Liver (tissue), 9 donors: ENCODE data around the gene ZC2HC1C. TPM values are rescaled to one million over a fixed set of nuclear protein-coding genes. Genes with fewer than 3 reads are reported as not detected.

Experiments
- DNase-seq: peaks from one replicate; pipeline ENCODE4 v3.0.0-alpha.2; 2017; ENCODE audit warnings: low spot score
- H3K27ac ChIP-seq, 2 donors: one replicate each; pipeline ENCODE4 v1.7.0; 2013; ENCODE audit warnings: inconsistent platforms in 2 of 2, low read length in 2 of 2, control low read depth in 1 of 2, low read depth in 1 of 2, mild to moderate bottlenecking in 1 of 2
- H3K27me3 ChIP-seq, 4 donors: one replicate each; pipeline versions ENCODE4 v1.6.1 to v1.7.0; 2013; ENCODE audit warnings: low read length in 3 of 4, inconsistent platforms in 1 of 4, mild to moderate bottlenecking in 1 of 4, moderate library complexity in 1 of 4; ENCODE audit not compliant: control insufficient read depth in 4 of 4, insufficient read depth in 4 of 4
- H3K36me3 ChIP-seq, 4 donors: one replicate each; pipeline versions ENCODE4 v1.6.1 to v1.7.0; 2013; ENCODE audit warnings: low read length in 3 of 4, mild to moderate bottlenecking in 3 of 4, low read depth in 1 of 4, moderate library complexity in 1 of 4; ENCODE audit not compliant: control insufficient read depth in 4 of 4, insufficient read depth in 3 of 4
- H3K4me1 ChIP-seq, 4 donors: one replicate each; pipeline versions ENCODE4 v1.6.1 to v1.7.0; 2013; ENCODE audit warnings: low read length in 3 of 4, mild to moderate bottlenecking in 3 of 4, moderate library complexity in 1 of 4; ENCODE audit not compliant: control insufficient read depth in 4 of 4, insufficient read depth in 4 of 4
- H3K4me3 ChIP-seq, 3 donors: one replicate each; pipeline versions ENCODE4 v1.6.1 to v1.7.0; 2013; ENCODE audit warnings: low read length in 3 of 3, control low read depth in 1 of 3, low read depth in 1 of 3, mild to moderate bottlenecking in 1 of 3
- H3K9ac ChIP-seq, 2 donors: one replicate each; pipeline ENCODE4 v1.7.0; 2013; ENCODE audit warnings: low read length in 2 of 2, mild to moderate bottlenecking in 2 of 2, moderate library complexity in 2 of 2, control low read depth in 1 of 2, low read depth in 1 of 2
- H3K9me3 ChIP-seq, 4 donors: one replicate each; pipeline versions ENCODE4 v1.6.1 to v1.7.0; 2013; ENCODE audit warnings: low read length in 3 of 4; ENCODE audit not compliant: control insufficient read depth in 4 of 4
- ATF3 ChIP-seq: IDR thresholded peaks from 2 replicates; pipeline ENCODE4 v1.6.1; 2016; ENCODE audit warnings: antibody characterized with exemption
- CTCF ChIP-seq: fragments of 150-350 bp; IDR thresholded peaks from 2 replicates; pipeline ENCODE4 v1.5.1; 2017; ENCODE audit warnings: improper control_type of control experiment, low read depth, low read length; ENCODE audit not compliant: missing input control
- EGR1 ChIP-seq, 2 donors: IDR thresholded peaks; 2 replicates each; pipeline ENCODE4 v1.6.1; 2016 to 2018; ENCODE audit warnings: antibody characterized with exemption in 2 of 2, low read depth in 2 of 2
- FOXA1 ChIP-seq: IDR thresholded peaks from 2 replicates; pipeline ENCODE4 v1.6.1; 2016; ENCODE audit warnings: antibody characterized with exemption
- FOXA2 ChIP-seq: IDR thresholded peaks from 2 replicates; pipeline ENCODE4 v1.6.1; 2016; ENCODE audit warnings: antibody characterized with exemption
- GABPA ChIP-seq, 2 donors: IDR thresholded peaks in 1 of 2; conservative IDR thresholded peaks in 1 of 2; 2 replicates each; pipeline ENCODE4 v1.6.1; 2016; ENCODE audit warnings: antibody characterized with exemption in 2 of 2, mild to moderate bottlenecking in 1 of 2, moderate library complexity in 1 of 2
- HNF4A ChIP-seq, 2 donors: conservative IDR thresholded peaks; 2 replicates each; pipeline ENCODE4 v1.6.1; 2016; ENCODE audit warnings: antibody characterized with exemption in 2 of 2, mild to moderate bottlenecking in 2 of 2
- HNF4G ChIP-seq: IDR thresholded peaks from 2 replicates; pipeline ENCODE4 v1.6.1; 2016; ENCODE audit warnings: antibody characterized with exemption
- JUND ChIP-seq, 2 donors: IDR thresholded peaks; 2 replicates each; pipeline ENCODE4 v1.6.1; 2016; ENCODE audit warnings: antibody characterized with exemption in 2 of 2
- MAX ChIP-seq: IDR thresholded peaks from 2 replicates; pipeline ENCODE4 v1.6.1; 2016; ENCODE audit warnings: antibody characterized with exemption
- NR2F2 ChIP-seq: IDR thresholded peaks from 2 replicates; pipeline ENCODE4 v1.6.1; 2016; ENCODE audit warnings: antibody characterized with exemption
- RAD21 ChIP-seq, 2 donors: IDR thresholded peaks; 2 replicates each; pipeline ENCODE4 v1.6.1; 2016; ENCODE audit warnings: antibody characterized with exemption in 2 of 2, mild to moderate bottlenecking in 2 of 2
- RXRA ChIP-seq, 2 donors: IDR thresholded peaks; 2 replicates each; pipeline ENCODE4 v1.6.1; 2017 to 2018; ENCODE audit warnings: antibody characterized with exemption in 2 of 2, mild to moderate bottlenecking in 1 of 2
- SP1 ChIP-seq: IDR thresholded peaks from 2 replicates; pipeline ENCODE4 v1.6.1; 2018; ENCODE audit warnings: antibody characterized with exemption, mild to moderate bottlenecking
- TAF1 ChIP-seq: conservative IDR thresholded peaks from 2 replicates; pipeline ENCODE4 v1.6.1; 2016; ENCODE audit warnings: antibody characterized with exemption, mild to moderate bottlenecking
- YY1 ChIP-seq: IDR thresholded peaks from 2 replicates; pipeline ENCODE4 v1.6.1; 2016; ENCODE audit warnings: antibody characterized with exemption, mild to moderate bottlenecking
- ZBTB33 ChIP-seq: IDR thresholded peaks from 2 replicates; pipeline ENCODE4 v1.6.1; 2016; ENCODE audit warnings: antibody characterized with exemption
- WGBS: extraction: QIAGEN DNeasy Blood & Tissue Kit; methylation state at CpG from one replicate; pipeline ENCODE4 v1.1.7; 2013; 5-methylcytosine and 5-hydroxymethylcytosine counted together
- polyA plus RNA-seq, 2 donors: library from polyadenylated mRNA; stranded (reverse) in 1 of 2; unstranded in 1 of 2; fragments of 200-250 nt in 1 of 2; fragments of >200 nt in 1 of 2; fragmentation: Nextera tagmentation in 1 of 2; extraction: Ambion mirVana in 1 of 2; gene quantifications; one replicate each; pipeline versions ENCODE4 v1.2.1 to v1.2.3, GENCODE V29; 2013 to 2015
- total RNA-seq, 2 donors: library from RNA; depleted of rRNA; stranded (reverse); fragments of >200 nt; gene quantifications; one replicate each; pipeline ENCODE4 v1.2.3, GENCODE V29; 2014
- TF ChIP-seq, protein P1 (sequence below): IDR thresholded peaks from 2 replicates; pipeline ENCODE4 v1.6.1; 2016; ENCODE audit warnings: antibody characterized with exemption, mild to moderate bottlenecking
- donor health status: healthy.
- donor health status: healthy.
- donor health status: healthy.
- donor health status: healthy.
- donor health status: healthy.

ZC2HC1C gene
- total and polyA plus RNA-seq, 4 donors = 0.56 to 5.9 (median 3.5) TPM

DNA sequence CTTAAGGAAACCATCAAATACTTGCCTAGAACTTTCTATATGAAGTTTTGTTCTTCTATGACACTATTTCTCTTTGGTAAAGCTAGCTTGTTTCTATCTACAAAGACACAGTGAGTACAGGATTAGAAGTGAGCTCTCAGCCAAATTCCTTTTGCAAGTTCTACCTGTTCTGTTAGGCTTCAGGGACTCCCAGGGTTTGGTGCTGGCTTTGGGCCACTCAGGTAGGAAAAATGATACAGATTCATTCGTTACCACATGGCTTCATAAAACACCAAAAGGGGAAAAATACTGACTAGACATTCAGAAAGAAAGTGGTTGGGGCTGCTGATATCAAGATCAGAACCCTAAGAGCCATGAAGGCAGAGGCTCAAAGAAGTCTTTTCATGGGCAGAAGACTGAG, 13.8 kb downstream of the ZC2HC1C start:
- Histone ChIP-seq H3K36me3 (peaks cover 12 to 62% (median 49%) of the 10 kb centered on the region in 4 donors), H3K27ac (no peak overlapping the region), H3K9me3 (no peaks in the 10 kb centered on the region), H3K4me3 (no peak overlapping the region), H3K4me1 (no peaks in the 10 kb centered on the region), H3K27me3 (no peaks in the 10 kb centered on the region), H3K9ac (no peak overlapping the region)
- no peak for DNase-seq
- WGBS = 95% methylated on average over 1 of the region's 1 CpG
- TF ChIP-seq FOXA2 (no peak), ZBTB33 (no peak), RAD21 (IDR thresholded peaks at IDR 0.05) (no peak), TAF1 (no peak), EGR1 (IDR thresholded peaks at IDR 0.05; ENCODE audit: low read depth in 2 of 2) (no peak), HNF4A (conservative IDR thresholded peaks at IDR 0.05) (no peak), HNF4G (no peak), FOXA1 (no peak), MAX (no peak), JUND (IDR thresholded peaks at IDR 0.05) (no peak), YY1 (no peak), CTCF (no peak), SP1 (no peak), ATF3 (no peak), RXRA (IDR thresholded peaks at IDR 0.05) (no peak), GABPA (IDR thresholded peaks at IDR 0.05 in 1 of 2, conservative IDR thresholded peaks at IDR 0.05 in 1 of 2) (no peak), NR2F2 (no peak)
- TF ChIP-seq, protein P1, sequence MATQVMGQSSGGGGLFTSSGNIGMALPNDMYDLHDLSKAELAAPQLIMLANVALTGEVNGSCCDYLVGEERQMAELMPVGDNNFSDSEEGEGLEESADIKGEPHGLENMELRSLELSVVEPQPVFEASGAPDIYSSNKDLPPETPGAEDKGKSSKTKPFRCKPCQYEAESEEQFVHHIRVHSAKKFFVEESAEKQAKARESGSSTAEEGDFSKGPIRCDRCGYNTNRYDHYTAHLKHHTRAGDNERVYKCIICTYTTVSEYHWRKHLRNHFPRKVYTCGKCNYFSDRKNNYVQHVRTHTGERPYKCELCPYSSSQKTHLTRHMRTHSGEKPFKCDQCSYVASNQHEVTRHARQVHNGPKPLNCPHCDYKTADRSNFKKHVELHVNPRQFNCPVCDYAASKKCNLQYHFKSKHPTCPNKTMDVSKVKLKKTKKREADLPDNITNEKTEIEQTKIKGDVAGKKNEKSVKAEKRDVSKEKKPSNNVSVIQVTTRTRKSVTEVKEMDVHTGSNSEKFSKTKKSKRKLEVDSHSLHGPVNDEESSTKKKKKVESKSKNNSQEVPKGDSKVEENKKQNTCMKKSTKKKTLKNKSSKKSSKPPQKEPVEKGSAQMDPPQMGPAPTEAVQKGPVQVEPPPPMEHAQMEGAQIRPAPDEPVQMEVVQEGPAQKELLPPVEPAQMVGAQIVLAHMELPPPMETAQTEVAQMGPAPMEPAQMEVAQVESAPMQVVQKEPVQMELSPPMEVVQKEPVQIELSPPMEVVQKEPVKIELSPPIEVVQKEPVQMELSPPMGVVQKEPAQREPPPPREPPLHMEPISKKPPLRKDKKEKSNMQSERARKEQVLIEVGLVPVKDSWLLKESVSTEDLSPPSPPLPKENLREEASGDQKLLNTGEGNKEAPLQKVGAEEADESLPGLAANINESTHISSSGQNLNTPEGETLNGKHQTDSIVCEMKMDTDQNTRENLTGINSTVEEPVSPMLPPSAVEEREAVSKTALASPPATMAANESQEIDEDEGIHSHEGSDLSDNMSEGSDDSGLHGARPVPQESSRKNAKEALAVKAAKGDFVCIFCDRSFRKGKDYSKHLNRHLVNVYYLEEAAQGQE = no peak
